Omental fat pad (tissue), 4 donors: ENCODE measurements around the gene SUGP2. TPM values are rescaled to one million over a fixed set of nuclear protein-coding genes. Genes with fewer than 3 reads are reported as not detected.

ENCODE experiments used
- ATAC-seq: fragments of 150-250 bp; one replicate; pipeline ENCODE4 v1.9.1; 2016; ENCODE audit warnings: mild to moderate bottlenecking, moderate library complexity; ENCODE audit not compliant: low FRiP score
- DNase-seq: peaks from one replicate; pipeline ENCODE4 v3.0.0-alpha.2; 2019; ENCODE audit warnings: low spot score
- CTCF ChIP-seq, 3 donors: fragments of 450-650 bp; IDR thresholded peaks; one replicate each; pipeline ENCODE4 v1.5.1; 2016 to 2017; ENCODE audit warnings: antibody characterized with exemption in 3 of 3, mild to moderate bottlenecking in 3 of 3, moderate library complexity in 2 of 3
- total RNA-seq, 4 donors: library from RNA; depleted of rRNA; stranded (reverse); fragments of >200 nt; gene quantifications; one replicate each; pipeline ENCODE4 v1.1.0, GENCODE V29; 2016

The SUGP2 gene
- total RNA-seq, 4 donors from 2014 or later: 30.3 to 54.5 (median 36.3) TPM

DNA sequence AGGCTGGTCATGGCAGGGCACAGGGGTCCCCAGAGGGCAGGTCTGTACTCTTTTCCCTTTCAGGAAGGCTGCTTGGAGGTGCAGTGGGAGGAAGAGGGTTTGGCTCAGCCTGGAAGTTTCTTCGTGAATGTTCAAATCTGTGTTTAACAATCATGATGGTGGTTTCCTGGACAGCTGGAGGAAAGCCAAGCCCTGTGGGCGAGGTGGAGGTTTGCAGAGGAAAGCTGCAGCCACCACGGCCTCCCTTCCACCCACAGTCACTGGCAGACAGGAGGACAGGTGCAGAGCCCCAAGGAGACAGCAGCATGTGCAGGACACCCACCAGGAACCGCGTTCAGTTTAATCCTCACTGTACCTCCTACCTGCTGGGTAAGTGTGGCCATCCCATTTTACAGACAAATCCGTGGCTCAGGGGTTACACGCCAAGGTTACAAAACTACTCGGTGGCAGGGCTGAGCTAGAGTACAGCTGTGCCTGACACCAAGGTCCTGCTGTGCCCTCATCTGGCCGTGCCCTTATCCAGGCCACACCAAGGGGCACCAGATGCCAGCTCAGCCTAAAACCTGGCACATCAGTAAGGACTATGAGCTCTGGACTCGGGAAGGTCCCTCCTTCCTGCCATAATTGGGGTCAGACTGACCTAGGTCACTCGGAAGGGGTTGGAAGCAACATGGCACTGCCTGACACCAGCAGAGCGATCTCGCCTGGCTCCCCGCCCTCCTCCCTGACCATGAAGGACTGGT lies 34.1 kb downstream of the SUGP2 start:
- ATAC-seq: no peak
- no peak for TF ChIP-seq CTCF (IDR thresholded peaks at IDR 0.05)

GRCh38 chr19:18998276-18998675 lies 35.0 kb downstream of the SUGP2 start:
- no peak for TF ChIP-seq CTCF (IDR thresholded peaks at IDR 0.05)
- DNase-seq (no peak), ATAC-seq (no peak)

More for the DNA sequence above, 34.1 kb downstream of the SUGP2 start:
- no peak for DNase-seq

GRCh38 chr19:18996796-18997394 lies 36.4 kb downstream of the SUGP2 start:
- no peak for ATAC-seq
- TF ChIP-seq CTCF (IDR thresholded peaks at IDR 0.05): no peak
- DNase-seq: no peak

DNA sequence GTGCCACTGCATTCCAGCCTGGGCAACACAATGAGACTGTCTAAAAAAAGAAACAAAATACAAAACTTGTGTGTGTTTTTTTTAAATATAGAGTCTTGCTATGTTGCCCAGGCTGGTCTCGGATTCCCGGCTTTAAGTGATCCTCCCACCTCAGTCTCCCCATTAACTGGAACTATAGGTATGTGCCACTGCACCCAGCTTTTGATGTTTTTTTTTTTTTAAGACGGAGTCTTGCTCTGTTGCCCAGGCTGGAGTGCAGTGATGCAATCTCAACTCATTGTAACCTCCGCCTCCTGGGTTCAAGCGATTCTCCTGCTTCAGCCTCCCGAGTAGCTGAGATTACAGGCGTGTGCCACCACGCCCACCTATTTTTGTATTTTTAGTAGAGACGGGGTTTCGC lies 37.0 kb downstream of the SUGP2 start:
- no peak for ATAC-seq
- DNase-seq: no peak

DNA sequence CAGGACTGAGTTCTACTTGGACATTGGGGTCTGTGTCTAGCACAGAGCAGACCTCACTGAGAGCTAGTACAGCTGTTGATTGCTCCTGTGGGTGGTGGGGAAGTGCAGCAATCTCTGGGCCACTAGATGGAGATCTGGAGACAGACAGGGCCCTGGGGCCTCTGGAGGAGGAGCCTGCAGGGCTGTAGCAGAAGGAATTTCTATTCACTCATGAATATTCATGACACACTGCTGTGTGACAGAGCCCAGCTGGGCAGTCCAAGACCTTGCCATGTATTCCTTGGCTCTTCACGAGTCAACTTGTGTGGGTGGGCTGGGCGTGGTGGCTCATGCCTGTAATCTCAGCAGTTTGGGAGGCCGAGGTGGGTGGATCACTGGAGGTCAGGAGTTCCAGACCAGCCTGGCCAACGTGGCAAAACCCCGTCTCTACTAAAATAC lies 37.5 kb downstream of the SUGP2 start:
- ATAC-seq (peak; percentile 67), DNase-seq (no peak)
- no peak for TF ChIP-seq CTCF (IDR thresholded peaks at IDR 0.05)

More for the DNA sequence above, 37.0 kb downstream of the SUGP2 start:
- no peak for TF ChIP-seq CTCF (IDR thresholded peaks at IDR 0.05)

DNA sequence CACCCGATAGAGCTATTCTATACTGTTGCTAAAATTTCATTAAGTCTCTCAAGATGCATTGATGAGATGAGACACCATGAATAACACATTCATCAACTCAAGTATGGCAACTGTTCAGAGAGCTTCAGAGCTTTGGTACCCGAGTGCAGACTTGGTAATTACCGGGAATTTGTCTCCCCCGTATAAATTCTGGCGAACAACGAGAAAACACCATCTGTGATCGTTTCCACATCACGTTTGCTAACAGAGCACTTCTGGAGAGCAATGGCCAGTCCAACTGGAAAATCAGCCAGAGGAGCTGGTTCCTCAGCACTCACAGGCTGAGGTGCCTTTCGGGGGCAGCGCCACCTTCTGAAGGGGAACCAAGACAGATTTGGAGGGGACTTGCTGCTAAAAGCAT lies 40.2 kb downstream of the SUGP2 start:
- DNase-seq: no peak
- TF ChIP-seq CTCF (IDR thresholded peaks at IDR 0.05): no peak
- no peak for ATAC-seq

DNA sequence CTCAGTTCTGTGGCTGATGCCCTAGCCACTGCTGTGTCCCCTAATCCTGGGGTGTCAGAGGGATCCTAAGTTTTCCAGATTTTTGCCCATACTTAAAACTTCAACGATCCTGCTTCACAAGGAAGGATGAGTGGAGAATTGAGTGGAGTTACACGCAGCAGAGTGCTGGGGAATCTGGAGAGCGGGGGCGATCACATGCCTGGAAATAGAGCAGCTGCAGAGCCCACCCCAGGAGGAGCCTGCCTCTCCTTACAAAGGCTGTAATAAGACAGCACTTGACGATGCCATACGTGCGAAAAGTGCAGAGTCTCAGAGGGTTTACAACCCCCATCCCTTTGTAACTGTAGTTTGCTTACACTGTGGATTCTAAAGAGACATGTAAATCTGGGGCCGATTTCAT lies 40.6 kb downstream of the SUGP2 start:
- no peak for TF ChIP-seq CTCF (IDR thresholded peaks at IDR 0.05)
- ATAC-seq (no peak), DNase-seq (no peak)
